Duodenal mucosa (tissue), 2 donors: ENCODE data around the gene ADD2.

Experiments
- H3K27ac ChIP-seq: one replicate; pipeline ENCODE4 v1.7.0; 2013; ENCODE audit warnings: low read depth, low read length
- H3K27me3 ChIP-seq, 2 donors: one replicate each; pipeline ENCODE4 v1.7.0; 2013; ENCODE audit warnings: low read length in 2 of 2, control low read depth in 1 of 2; ENCODE audit not compliant: insufficient read depth in 2 of 2, control insufficient read depth in 1 of 2
- H3K36me3 ChIP-seq, 2 donors: one replicate each; pipeline ENCODE4 v1.7.0; 2013; ENCODE audit warnings: low read length in 2 of 2, control low read depth in 1 of 2; ENCODE audit not compliant: insufficient read depth in 2 of 2, control insufficient read depth in 1 of 2
- H3K4me1 ChIP-seq, 2 donors: one replicate each; pipeline ENCODE4 v1.7.0; 2013; ENCODE audit warnings: low read length in 2 of 2, control low read depth in 1 of 2; ENCODE audit not compliant: insufficient read depth in 2 of 2, control insufficient read depth in 1 of 2
- H3K4me3 ChIP-seq, 2 donors: one replicate each; pipeline ENCODE4 v1.7.0; 2013; ENCODE audit warnings: low read length in 2 of 2, low read depth in 1 of 2
- H3K9ac ChIP-seq, 2 donors: one replicate each; pipeline ENCODE4 v1.7.0; 2013; ENCODE audit warnings: low read length in 2 of 2, low read depth in 1 of 2
- H3K9me3 ChIP-seq, 2 donors: one replicate each; pipeline ENCODE4 v1.7.0; 2013; ENCODE audit warnings: low read length in 2 of 2, control low read depth in 1 of 2; ENCODE audit not compliant: control insufficient read depth in 1 of 2

Gene ADD2

GRCh38 chr2:70645733-70646419 is 122.1 kb downstream of the ADD2 start:
- Histone ChIP-seq H3K4me1 (peaks cover 0 to 12% of the 10 kb centered on the region in 2 donors), H3K9me3 (no peaks in the 10 kb centered on the region), H3K9ac (no peak overlapping the region), H3K4me3 (no peak overlapping the region), H3K27me3 (no peaks in the 10 kb centered on the region), H3K27ac (no peak overlapping the region), H3K36me3 (no peaks in the 10 kb centered on the region)

GRCh38 chr2:70643715-70644114 is 124.3 kb downstream of the ADD2 start:
- H3K9ac ChIP-seq: no peak overlapping the region
- peaks cover 0 to 12% of the 10 kb centered on the region in 2 donors for H3K4me1 ChIP-seq
- no peak overlapping the region for H3K4me3 ChIP-seq
- H3K27ac ChIP-seq: no peak overlapping the region
- no peaks in the 10 kb centered on the region for H3K9me3 ChIP-seq
- no peaks in the 10 kb centered on the region for H3K36me3 ChIP-seq
- no peaks in the 10 kb centered on the region for H3K27me3 ChIP-seq

GRCh38 chr2:70641263-70641784 is 126.7 kb downstream of the ADD2 start:
- Histone ChIP-seq H3K27ac (no peak overlapping the region), H3K27me3 (no peaks in the 10 kb centered on the region), H3K9ac (no peak overlapping the region), H3K9me3 (no peaks in the 10 kb centered on the region), H3K36me3 (no peaks in the 10 kb centered on the region), H3K4me1 (peaks cover 0 to 6% of the 10 kb centered on the region in 2 donors), H3K4me3 (no peak overlapping the region)

GRCh38 chr2:70639841-70640436 is 128.1 kb downstream of the ADD2 start:
- H3K4me1 ChIP-seq: no peaks in the 10 kb centered on the region
- no peak overlapping the region for H3K4me3 ChIP-seq
- no peak overlapping the region for H3K9ac ChIP-seq
- H3K9me3 ChIP-seq: no peaks in the 10 kb centered on the region
- no peaks in the 10 kb centered on the region for H3K36me3 ChIP-seq
- H3K27ac ChIP-seq: no peak overlapping the region
- no peaks in the 10 kb centered on the region for H3K27me3 ChIP-seq

GRCh38 chr2:70638561-70638960 is 129.4 kb downstream of the ADD2 start:
- Histone ChIP-seq H3K9ac (no peak overlapping the region), H3K9me3 (no peaks in the 10 kb centered on the region), H3K27ac (no peak overlapping the region), H3K4me1 (no peaks in the 10 kb centered on the region), H3K4me3 (no peak overlapping the region), H3K27me3 (no peaks in the 10 kb centered on the region), H3K36me3 (no peaks in the 10 kb centered on the region)

- Histone ChIP-seq H3K36me3 (no peaks in the 10 kb centered on the region), H3K27ac (no peak overlapping the region), H3K9me3 (no peaks in the 10 kb centered on the region), H3K4me3 (no peak overlapping the region), H3K4me1 (no peaks in the 10 kb centered on the region), H3K9ac (no peak overlapping the region), H3K27me3 (no peaks in the 10 kb centered on the region)
Observed at GRCh38 chr2:70633508-70633907, 134.5 kb downstream of the ADD2 start.

GRCh38 chr2:70632966-70633365 is 135.0 kb downstream of the ADD2 start:
- Histone ChIP-seq H3K9ac (no peak overlapping the region), H3K27me3 (no peaks in the 10 kb centered on the region), H3K9me3 (no peaks in the 10 kb centered on the region), H3K4me3 (no peak overlapping the region), H3K36me3 (no peaks in the 10 kb centered on the region), H3K4me1 (no peaks in the 10 kb centered on the region), H3K27ac (no peak overlapping the region)

GRCh38 chr2:70632388-70632787 is 135.6 kb downstream of the ADD2 start:
- Histone ChIP-seq H3K4me3 (no peak overlapping the region), H3K9ac (no peak overlapping the region), H3K4me1 (no peaks in the 10 kb centered on the region), H3K9me3 (no peaks in the 10 kb centered on the region), H3K27ac (no peak overlapping the region), H3K36me3 (no peaks in the 10 kb centered on the region), H3K27me3 (no peaks in the 10 kb centered on the region)

- Histone ChIP-seq H3K27me3 (no peaks in the 10 kb centered on the region), H3K27ac (no peak overlapping the region), H3K36me3 (no peaks in the 10 kb centered on the region), H3K9me3 (no peaks in the 10 kb centered on the region), H3K9ac (no peak overlapping the region), H3K4me3 (no peak overlapping the region), H3K4me1 (no peaks in the 10 kb centered on the region)
Observed at GRCh38 chr2:70630761-70631160, 137.2 kb downstream of the ADD2 start.

- Histone ChIP-seq H3K36me3 (no peaks in the 10 kb centered on the region), H3K9ac (no peak overlapping the region), H3K27me3 (no peaks in the 10 kb centered on the region), H3K4me1 (no peaks in the 10 kb centered on the region), H3K27ac (no peak overlapping the region), H3K4me3 (no peak overlapping the region), H3K9me3 (no peaks in the 10 kb centered on the region)
Observed at GRCh38 chr2:70627211-70627898, 140.6 kb downstream of the ADD2 start.
